Prostate gland (tissue), 2 donors: ENCODE measurements around the gene GDPD5. TPM values are rescaled to one million over a fixed set of nuclear protein-coding genes. Genes with fewer than 3 reads are reported as not detected.

Experiments
- DNase-seq: peaks from one replicate; pipeline ENCODE4 v3.0.0-alpha.2; 2019; ENCODE audit warnings: low spot score
- H3K27ac ChIP-seq, 2 donors: fragments of 200-600 bp; sonication (generic); 2 replicates each; pipeline ENCODE4 v1.5.1; 2017 to 2019
- H3K27me3 ChIP-seq: fragments of 200-600 bp; sonication (generic); replicated peaks from 2 replicates; pipeline ENCODE4 v1.5.1; 2019; ENCODE audit not compliant: insufficient read depth
- H3K36me3 ChIP-seq, 2 donors: fragments of 200-600 bp; sonication (generic); 1 replicate in 1 of 2; 2 replicates in 1 of 2; pipeline versions ENCODE4 v1.5.1 to v1.8.1; 2017 to 2019
- H3K4me1 ChIP-seq: fragments of 200-600 bp; sonication (generic); replicated peaks from 2 replicates; pipeline ENCODE4 v1.5.1; 2019
- H3K4me3 ChIP-seq, 2 donors: fragments of 200-600 bp; sonication (generic); 2 replicates each; pipeline ENCODE4 v1.5.1; 2017 to 2019
- H3K9me3 ChIP-seq: fragments of 200-600 bp; sonication (generic); 2 replicates; pipeline ENCODE4 v1.5.1; 2017
- POLR2A ChIP-seq: fragments of 450-650 bp; IDR thresholded peaks from one replicate; pipeline ENCODE4 v1.6.1; 2016; ENCODE audit warnings: antibody characterized with exemption, mild to moderate bottlenecking
- POLR2AphosphoS5 ChIP-seq: sonication (generic); formaldehyde crosslinking; IDR thresholded peaks from one replicate; pipeline ENCODE4 v1.6.1; 2017; ENCODE audit warnings: antibody characterized with exemption
- WGBS: methylation state at CpG from one replicate; pipeline ENCODE4 v1.1.5; 2018; 5-methylcytosine and 5-hydroxymethylcytosine counted together
- intact Hi-C: fragments of 100-400 bp; cut with DNase I; formaldehyde crosslinking; loops from one replicate; pipeline ENCODE4 v1.14.2; 2022
- total RNA-seq, 2 donors: library from RNA; depleted of rRNA; stranded (reverse); fragments of >200 nt; gene quantifications; one replicate each; pipeline ENCODE4 v1.1.0, GENCODE V29; 2016
- TF ChIP-seq, protein P1 (sequence below), 4 experiments: fragments of 200-600 bp in 2 of 4; fragments of 450-650 bp in 2 of 4; sonication (generic) in 2 of 4; IDR thresholded peaks; 1 replicate in 3 of 4; 2 replicates in 1 of 4; pipeline ENCODE4 v1.5.1; 2016 to 2019; ENCODE audit warnings: antibody characterized with exemption in 4 of 4, mild to moderate bottlenecking in 2 of 4, moderate library complexity in 2 of 4

The GDPD5 gene
- total RNA-seq, 2 donors from 2014 or later, result 1.7 to 14.6 TPM

DNA sequence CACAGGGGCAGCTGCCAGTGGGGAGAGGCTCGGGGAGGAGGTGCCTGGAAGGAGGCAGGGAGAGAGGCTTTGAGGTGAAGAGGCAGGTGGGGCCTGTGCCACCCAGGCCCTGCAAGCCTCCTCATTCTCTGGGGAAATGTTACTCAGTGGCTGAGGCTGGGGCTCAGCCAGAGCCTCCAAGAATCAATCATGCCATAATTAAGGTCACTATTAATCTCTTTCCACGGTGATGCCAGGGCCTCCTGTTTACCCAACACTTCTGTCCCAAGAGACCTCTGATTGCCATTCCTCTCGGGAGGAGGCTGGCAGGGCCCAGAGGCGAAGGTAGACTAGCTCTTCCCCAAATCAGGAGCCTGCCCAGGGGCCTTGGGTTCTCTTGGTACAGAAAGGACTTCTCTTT is 38.4 kb downstream of the GDPD5 start:
- no peak overlapping the region for H3K27ac ChIP-seq
- TF ChIP-seq, protein P1, sequence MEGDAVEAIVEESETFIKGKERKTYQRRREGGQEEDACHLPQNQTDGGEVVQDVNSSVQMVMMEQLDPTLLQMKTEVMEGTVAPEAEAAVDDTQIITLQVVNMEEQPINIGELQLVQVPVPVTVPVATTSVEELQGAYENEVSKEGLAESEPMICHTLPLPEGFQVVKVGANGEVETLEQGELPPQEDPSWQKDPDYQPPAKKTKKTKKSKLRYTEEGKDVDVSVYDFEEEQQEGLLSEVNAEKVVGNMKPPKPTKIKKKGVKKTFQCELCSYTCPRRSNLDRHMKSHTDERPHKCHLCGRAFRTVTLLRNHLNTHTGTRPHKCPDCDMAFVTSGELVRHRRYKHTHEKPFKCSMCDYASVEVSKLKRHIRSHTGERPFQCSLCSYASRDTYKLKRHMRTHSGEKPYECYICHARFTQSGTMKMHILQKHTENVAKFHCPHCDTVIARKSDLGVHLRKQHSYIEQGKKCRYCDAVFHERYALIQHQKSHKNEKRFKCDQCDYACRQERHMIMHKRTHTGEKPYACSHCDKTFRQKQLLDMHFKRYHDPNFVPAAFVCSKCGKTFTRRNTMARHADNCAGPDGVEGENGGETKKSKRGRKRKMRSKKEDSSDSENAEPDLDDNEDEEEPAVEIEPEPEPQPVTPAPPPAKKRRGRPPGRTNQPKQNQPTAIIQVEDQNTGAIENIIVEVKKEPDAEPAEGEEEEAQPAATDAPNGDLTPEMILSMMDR (IDR thresholded peaks at IDR 0.05), result no peak
- TF ChIP-seq POLR2A (no peak), POLR2AphosphoS5 (no peak)
- DNase-seq, result no peak
- no peak overlapping the region for H3K4me3 ChIP-seq
- intact Hi-C loops, result no loop called here
- WGBS, result 84% methylated on average over 4 of the region's 4 CpGs
- no peaks in the 10 kb centered on the region for H3K36me3 ChIP-seq
- H3K27me3 ChIP-seq, result no peaks in the 10 kb centered on the region
- H3K9me3 ChIP-seq, result no peaks in the 10 kb centered on the region
- H3K4me1 ChIP-seq, result no peaks in the 10 kb centered on the region

DNA sequence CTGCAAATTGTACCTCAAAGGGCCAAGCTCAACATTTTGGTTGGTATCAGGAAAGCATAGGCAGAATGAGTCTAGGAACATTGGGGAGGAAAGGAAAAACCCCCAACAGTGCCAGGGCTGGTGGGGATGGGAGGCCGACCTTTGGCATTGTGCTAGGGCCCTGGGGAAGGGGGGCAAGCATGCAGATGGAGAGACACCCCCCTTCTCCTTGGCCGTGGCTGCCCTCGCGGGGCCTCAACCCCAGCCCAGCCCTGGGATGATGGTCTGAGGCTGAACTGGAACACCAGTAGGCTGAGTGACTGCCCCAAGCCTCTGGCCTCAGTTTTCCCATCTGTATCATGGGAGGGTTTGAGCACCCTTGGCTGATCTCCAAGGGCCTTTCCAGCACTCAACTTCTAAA is 40.0 kb downstream of the GDPD5 start:
- Histone ChIP-seq H3K36me3 (no peaks in the 10 kb centered on the region), H3K27ac (no peak overlapping the region), H3K9me3 (no peaks in the 10 kb centered on the region), H3K4me3 (no peak overlapping the region), H3K27me3 (no peaks in the 10 kb centered on the region), H3K4me1 (no peaks in the 10 kb centered on the region)
- WGBS, result 84% methylated on average over 4 of the region's 4 CpGs
- no peak for DNase-seq
- intact Hi-C loops, result no loop called here
- no peak for TF ChIP-seq POLR2A
- no peak for TF ChIP-seq POLR2AphosphoS5
- TF ChIP-seq, protein P1 (IDR thresholded peaks at IDR 0.05), result no peak

DNA sequence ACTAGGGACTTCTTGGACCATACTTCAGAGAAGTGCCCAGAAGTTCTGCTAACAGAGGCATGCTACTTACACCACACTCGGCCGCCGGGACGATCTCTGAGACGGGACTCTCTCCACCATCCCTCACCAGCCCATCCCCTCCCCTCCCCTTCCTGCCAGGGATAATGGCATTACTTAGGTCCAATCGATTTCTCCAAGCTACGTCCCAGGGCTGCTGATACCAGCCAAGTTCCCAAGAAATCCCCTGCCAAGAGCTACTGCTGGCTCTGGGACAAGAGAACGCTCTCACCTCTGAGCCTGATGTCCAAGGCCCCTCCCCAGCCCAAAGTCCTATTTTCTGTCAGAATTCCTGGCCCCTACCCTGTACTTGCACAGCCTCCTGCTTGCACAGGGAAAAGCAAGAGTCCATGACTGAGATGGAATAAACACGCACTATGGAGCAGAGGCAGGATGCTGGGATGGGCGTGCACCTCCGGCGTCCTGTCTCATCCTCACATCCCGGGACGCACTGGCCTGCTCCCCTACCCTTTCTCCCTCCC is 42.7 kb downstream of the GDPD5 start:
- no peaks in the 10 kb centered on the region for H3K27me3 ChIP-seq
- no peak for DNase-seq
- no peaks in the 10 kb centered on the region for H3K36me3 ChIP-seq
- intact Hi-C loops, result no loop called here
- H3K4me3 ChIP-seq, result no peak overlapping the region
- 75% methylated on average over 14 of the region's 14 CpGs for WGBS
- TF ChIP-seq POLR2A, result no peak
- TF ChIP-seq, protein P1 (IDR thresholded peaks at IDR 0.05), result no peak
- no peak for TF ChIP-seq POLR2AphosphoS5
- no peak overlapping the region for H3K27ac ChIP-seq
- no peaks in the 10 kb centered on the region for H3K9me3 ChIP-seq
- no peaks in the 10 kb centered on the region for H3K4me1 ChIP-seq

DNA sequence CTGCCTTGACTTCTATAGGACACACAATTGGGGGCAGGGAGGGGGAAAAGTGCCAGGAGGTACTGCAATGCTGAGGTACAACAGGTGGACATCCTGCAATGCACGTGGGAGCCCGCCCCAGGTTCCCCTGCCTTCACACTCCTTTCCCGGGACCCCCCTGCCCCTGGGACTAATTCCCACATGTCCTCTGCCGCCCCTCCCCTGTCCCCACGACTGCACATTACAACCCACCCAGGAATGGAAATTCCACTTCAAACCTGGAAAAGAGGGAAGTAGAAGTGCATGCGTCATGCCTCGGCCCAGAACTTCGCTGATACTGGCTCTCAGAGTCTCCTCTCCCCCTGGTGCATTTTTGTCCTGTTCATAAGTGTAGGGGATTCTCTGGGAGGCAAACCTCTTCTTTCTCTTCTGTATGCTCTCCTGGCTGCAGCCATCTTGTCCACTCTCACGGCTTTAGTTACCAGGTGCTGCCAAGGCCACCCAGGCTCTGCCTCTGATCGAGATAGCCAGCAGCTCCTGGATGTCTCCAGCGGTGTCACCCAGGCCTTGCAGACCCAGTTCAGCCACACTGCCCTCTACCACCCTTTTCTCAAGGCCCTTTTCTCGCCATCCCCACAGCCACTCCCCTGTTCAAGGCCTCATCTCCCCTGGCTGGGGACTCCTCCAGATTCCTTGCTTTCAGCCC is 43.7 kb downstream of the GDPD5 start:
- H3K9me3 ChIP-seq, result no peaks in the 10 kb centered on the region
- WGBS, result 91% methylated on average over 12 of the region's 12 CpGs
- intact Hi-C loops, result no loop called here

More for the DNA sequence above, 43.7 kb downstream of the GDPD5 start:
- H3K27ac ChIP-seq, result no peak overlapping the region
- TF ChIP-seq, protein P1 (IDR thresholded peaks at IDR 0.05), result no peak
- no peak for TF ChIP-seq POLR2AphosphoS5
- no peak for TF ChIP-seq POLR2A
- H3K27me3 ChIP-seq, result no peaks in the 10 kb centered on the region
- no peak overlapping the region for H3K4me3 ChIP-seq
- DNase-seq, result no peak
- H3K4me1 ChIP-seq, result no peaks in the 10 kb centered on the region
- H3K36me3 ChIP-seq, result no peaks in the 10 kb centered on the region
